NB4 (cell line): Measurements from ENCODE around the gene OR52I1.

Experiments used
- CTCF ChIP-seq: IDR thresholded peaks from one replicate; pipeline ENCODE4 v1.5.1; 2012; ENCODE audit warnings: low read depth, low read length
- MAX ChIP-seq: IDR thresholded peaks from 2 replicates; pipeline ENCODE4 v1.6.1; 2011; ENCODE audit warnings: low read depth, low read length
- POLR2A ChIP-seq: IDR thresholded peaks from 2 replicates; pipeline ENCODE4 v1.6.1; 2011; ENCODE audit warnings: mild to moderate bottlenecking; ENCODE audit not compliant: insufficient read length; ENCODE audit errors: extremely low read depth

- TF ChIP-seq CTCF (no peak), POLR2A (no peak), MAX (no peak)
Measured at GRCh38 chr11:4639931-4640330, 46.1 kb downstream of the OR52I1 start.
